AG09319 (cell line): ENCODE measurements around the gene LATS1.

ENCODE experiments used
- DNase-seq: peaks from one replicate; pipeline ENCODE4 v3.0.0-alpha.2; 2010; ENCODE audit warnings: low read depth; ENCODE audit errors: extremely low read depth
- TF ChIP-seq, protein P1 (sequence below): IDR thresholded peaks from 2 replicates; pipeline ENCODE4 v1.5.1; 2011; ENCODE audit warnings: low read depth, mild to moderate bottlenecking, inconsistent platforms, low read length, moderate library complexity

LATS1 gene

DNA sequence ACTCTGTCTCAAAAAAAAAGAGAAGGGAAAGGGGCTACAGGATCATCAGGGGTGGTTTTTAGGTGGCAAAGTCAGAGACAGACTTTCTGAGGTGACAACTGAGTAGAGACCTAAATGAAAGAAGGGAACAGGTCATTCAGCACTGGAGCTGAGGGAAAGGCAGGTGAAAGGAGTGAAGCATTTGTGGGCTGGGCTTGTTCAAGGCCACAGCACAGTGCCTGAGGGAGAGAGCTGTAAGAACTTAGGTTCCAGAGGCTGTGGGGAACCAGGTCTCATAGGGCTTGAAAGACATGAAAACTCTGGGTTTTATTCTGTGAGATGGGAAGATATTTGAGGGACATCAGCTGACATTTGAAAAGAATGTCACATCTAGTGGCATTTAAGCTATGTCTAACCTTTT is 90.2 kb downstream of the LATS1 start:
- DNase-seq = no peak
- TF ChIP-seq, protein P1, sequence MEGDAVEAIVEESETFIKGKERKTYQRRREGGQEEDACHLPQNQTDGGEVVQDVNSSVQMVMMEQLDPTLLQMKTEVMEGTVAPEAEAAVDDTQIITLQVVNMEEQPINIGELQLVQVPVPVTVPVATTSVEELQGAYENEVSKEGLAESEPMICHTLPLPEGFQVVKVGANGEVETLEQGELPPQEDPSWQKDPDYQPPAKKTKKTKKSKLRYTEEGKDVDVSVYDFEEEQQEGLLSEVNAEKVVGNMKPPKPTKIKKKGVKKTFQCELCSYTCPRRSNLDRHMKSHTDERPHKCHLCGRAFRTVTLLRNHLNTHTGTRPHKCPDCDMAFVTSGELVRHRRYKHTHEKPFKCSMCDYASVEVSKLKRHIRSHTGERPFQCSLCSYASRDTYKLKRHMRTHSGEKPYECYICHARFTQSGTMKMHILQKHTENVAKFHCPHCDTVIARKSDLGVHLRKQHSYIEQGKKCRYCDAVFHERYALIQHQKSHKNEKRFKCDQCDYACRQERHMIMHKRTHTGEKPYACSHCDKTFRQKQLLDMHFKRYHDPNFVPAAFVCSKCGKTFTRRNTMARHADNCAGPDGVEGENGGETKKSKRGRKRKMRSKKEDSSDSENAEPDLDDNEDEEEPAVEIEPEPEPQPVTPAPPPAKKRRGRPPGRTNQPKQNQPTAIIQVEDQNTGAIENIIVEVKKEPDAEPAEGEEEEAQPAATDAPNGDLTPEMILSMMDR = no peak

DNA sequence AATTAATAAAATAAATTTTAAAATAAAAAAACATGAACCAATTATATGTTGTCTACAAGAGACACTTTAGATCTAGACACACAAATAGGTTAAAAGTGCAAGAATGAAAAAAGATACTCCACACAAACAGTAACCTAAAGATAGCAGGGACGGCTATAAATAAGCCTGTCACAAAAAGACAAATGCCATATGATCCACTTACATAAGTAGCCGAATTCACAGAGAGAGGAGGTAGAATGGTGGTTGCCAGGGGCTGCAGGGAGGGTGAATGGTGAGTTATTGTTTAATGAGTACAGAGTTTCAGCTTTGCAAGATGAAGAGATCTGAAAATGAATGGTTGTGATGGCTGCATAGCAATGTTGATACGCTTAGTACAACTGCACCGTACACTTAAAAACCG is 102.1 kb downstream of the LATS1 start:
- no peak for DNase-seq
- TF ChIP-seq, protein P1 = no peak

DNA sequence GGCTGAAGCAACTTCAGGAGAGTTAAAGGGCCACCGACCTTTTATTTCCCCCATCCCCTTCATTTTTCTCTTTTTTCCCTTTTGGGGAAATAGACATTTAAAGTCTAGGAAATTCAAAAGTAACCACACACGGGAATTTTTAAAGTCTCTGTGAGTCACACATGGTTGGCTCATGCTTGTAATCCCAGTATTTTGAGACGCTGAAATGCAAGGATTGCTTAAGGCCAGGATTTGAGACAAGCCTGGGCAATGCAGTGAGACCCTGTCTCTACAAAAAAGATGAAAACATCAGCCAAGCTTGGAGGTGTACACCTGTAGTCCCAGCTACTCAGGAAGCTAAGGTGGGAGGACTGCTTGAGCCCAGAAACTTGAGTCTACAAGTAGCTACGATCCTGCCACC is 103.6 kb downstream of the LATS1 start:
- no peak for DNase-seq
- TF ChIP-seq, protein P1 = no peak

DNA sequence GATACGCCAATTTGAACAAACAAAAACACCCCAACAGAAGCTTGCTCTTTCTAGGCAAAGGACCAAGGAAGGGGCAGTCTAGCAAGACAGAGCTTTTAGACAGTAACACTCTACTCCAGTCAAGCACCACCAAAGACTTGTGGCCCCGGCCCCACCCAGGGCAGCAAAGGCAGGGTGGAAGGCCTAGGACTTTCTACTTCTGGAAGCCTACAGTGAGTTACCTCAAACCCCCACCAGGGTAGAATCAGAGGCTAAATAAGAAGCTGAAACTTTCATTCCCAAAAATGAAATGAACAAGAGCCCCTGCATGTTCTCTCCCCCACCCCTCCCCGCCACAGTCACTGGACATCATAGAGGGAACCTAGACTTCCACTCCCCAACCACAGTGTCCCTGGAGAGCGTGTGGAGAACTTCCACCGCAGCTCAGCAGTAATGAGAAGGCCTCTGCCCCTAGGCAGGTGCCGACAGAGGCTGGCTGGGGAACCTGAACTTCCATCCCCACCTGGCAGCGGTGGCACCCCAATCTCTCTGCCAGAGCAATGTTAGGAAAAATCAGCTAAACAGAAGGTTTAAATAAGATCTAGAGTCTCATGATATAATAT is 109.4 kb downstream of the LATS1 start:
- TF ChIP-seq, protein P1 = no peak
- DNase-seq = no peak
